Adipocyte (in vitro differentiated cells): ENCODE data around the gene PCTP.

Source experiments
- DNase-seq: peaks from one replicate; pipeline ENCODE4 v3.0.0-alpha.2; 2015; ENCODE audit warnings: low read depth
- H3K27me3 ChIP-seq: replicated peaks from 2 replicates; pipeline ENCODE4 v1.7.0; 2013; ENCODE audit warnings: mild to moderate bottlenecking, low read length, moderate library complexity; ENCODE audit not compliant: control insufficient read depth, insufficient read depth
- H3K36me3 ChIP-seq: 2 replicates; pipeline ENCODE4 v1.7.0; 2013; ENCODE audit warnings: low read length, mild to moderate bottlenecking, moderate library complexity; ENCODE audit not compliant: control insufficient read depth, insufficient read depth, severe bottlenecking
- H3K4me1 ChIP-seq: 2 replicates; pipeline ENCODE4 v1.7.0; 2013; ENCODE audit warnings: mild to moderate bottlenecking, low read length, moderate library complexity; ENCODE audit not compliant: control insufficient read depth, insufficient read depth
- H3K4me3 ChIP-seq: 2 replicates; pipeline ENCODE4 v1.7.0; 2013; ENCODE audit warnings: mild to moderate bottlenecking, low read length, moderate library complexity
- H3K9ac ChIP-seq: 2 replicates; pipeline ENCODE4 v1.7.0; 2013; ENCODE audit warnings: mild to moderate bottlenecking, low read length, moderate library complexity
- H3K9me3 ChIP-seq: 2 replicates; pipeline ENCODE4 v1.7.0; 2013; ENCODE audit warnings: mild to moderate bottlenecking, low read length, moderate library complexity; ENCODE audit not compliant: control insufficient read depth

Gene PCTP

GRCh38 chr17:55717432-55717831 lies 33.4 kb upstream of the PCTP start:
- DNase-seq, result no peak
- H3K36me3 ChIP-seq, result no peaks in the 10 kb centered on the region

GRCh38 chr17:55717898-55718735 lies 32.7 kb upstream of the PCTP start:
- H3K4me3 ChIP-seq, result no peak overlapping the region
- no peaks in the 10 kb centered on the region for H3K9me3 ChIP-seq
- H3K27me3 ChIP-seq, result no peaks in the 10 kb centered on the region
- peak overlapping the region; percentile 2 for H3K9ac ChIP-seq
- H3K36me3 ChIP-seq, result no peaks in the 10 kb centered on the region
- DNase-seq, result peak; percentile 92
- peaks cover 22% of the 10 kb centered on the region for H3K4me1 ChIP-seq

More at GRCh38 chr17:55717432-55717831, 33.4 kb upstream of the PCTP start:
- peaks cover 17% of the 10 kb centered on the region for H3K4me1 ChIP-seq
- no peaks in the 10 kb centered on the region for H3K27me3 ChIP-seq
- no peak overlapping the region for H3K9ac ChIP-seq
- H3K9me3 ChIP-seq, result no peaks in the 10 kb centered on the region
- H3K4me3 ChIP-seq, result no peak overlapping the region

GRCh38 chr17:55720919-55721836 lies 29.7 kb upstream of the PCTP start:
- H3K27me3 ChIP-seq, result no peaks in the 10 kb centered on the region
- no peaks in the 10 kb centered on the region for H3K36me3 ChIP-seq
- H3K4me1 ChIP-seq, result peaks cover 37% of the 10 kb centered on the region
- no peaks in the 10 kb centered on the region for H3K9me3 ChIP-seq
- DNase-seq, result no peak
- no peak overlapping the region for H3K9ac ChIP-seq
- H3K4me3 ChIP-seq, result peak overlapping the region; percentile 85

- Histone ChIP-seq H3K9me3 (no peaks in the 10 kb centered on the region), H3K27me3 (no peaks in the 10 kb centered on the region), H3K4me1 (peaks cover 46% of the 10 kb centered on the region), H3K9ac (peak overlapping the region; percentile 87), H3K4me3 (peak overlapping the region; percentile 85), H3K36me3 (no peaks in the 10 kb centered on the region)
- DNase-seq, result no peak
These were observed 28.7 kb upstream of the PCTP start for GRCh38 chr17:55722016-55722736.

- Histone ChIP-seq H3K27me3 (no peaks in the 10 kb centered on the region), H3K36me3 (no peaks in the 10 kb centered on the region), H3K9ac (peak within 1 kb of the TSS; percentile 87), H3K4me1 (peaks cover 49% of the 10 kb centered on the region), H3K4me3 (peak within 1 kb of the TSS; percentile 85), H3K9me3 (no peaks in the 10 kb centered on the region)
- peak; percentile 82 for DNase-seq
These were observed 27.9 kb upstream of the PCTP start, which contains the start of gene TMEM100 for GRCh38 chr17:55722742-55723487. Gene TMEM100, minus strand, starts transcription at chr17:55722864. Its CDS starts 1,794 bp downstream, at chr17:55721070.

GRCh38 chr17:55723488-55723848 lies 27.4 kb upstream of the PCTP start:
- H3K27me3 ChIP-seq, result no peaks in the 10 kb centered on the region
- DNase-seq, result no peak

GRCh38 chr17:55726440-55726839 lies 24.4 kb upstream of the PCTP start:
- Histone ChIP-seq H3K4me1 (peaks cover 60% of the 10 kb centered on the region), H3K36me3 (no peaks in the 10 kb centered on the region), H3K9me3 (no peaks in the 10 kb centered on the region), H3K4me3 (peak overlapping the region; percentile 23), H3K9ac (peak overlapping the region; percentile 16), H3K27me3 (no peaks in the 10 kb centered on the region)
- DNase-seq, result peak; percentile 94

More at GRCh38 chr17:55723488-55723848, 27.4 kb upstream of the PCTP start:
- Histone ChIP-seq H3K9ac (peak overlapping the region; percentile 87), H3K9me3 (no peaks in the 10 kb centered on the region), H3K4me1 (peaks cover 49% of the 10 kb centered on the region), H3K36me3 (no peaks in the 10 kb centered on the region), H3K4me3 (peak overlapping the region; percentile 85)

GRCh38 chr17:55727275-55727674 lies 23.6 kb upstream of the PCTP start:
- no peaks in the 10 kb centered on the region for H3K36me3 ChIP-seq
- H3K9me3 ChIP-seq, result no peaks in the 10 kb centered on the region
- H3K9ac ChIP-seq, result no peak overlapping the region
- no peak for DNase-seq
- H3K4me1 ChIP-seq, result peaks cover 59% of the 10 kb centered on the region
- H3K27me3 ChIP-seq, result no peaks in the 10 kb centered on the region
- no peak overlapping the region for H3K4me3 ChIP-seq

- Histone ChIP-seq H3K4me3 (no peak overlapping the region), H3K4me1 (peaks cover 62% of the 10 kb centered on the region), H3K36me3 (no peaks in the 10 kb centered on the region), H3K9ac (no peak overlapping the region), H3K27me3 (no peaks in the 10 kb centered on the region), H3K9me3 (no peaks in the 10 kb centered on the region)
- DNase-seq, result no peak
These were observed 22.9 kb upstream of the PCTP start for GRCh38 chr17:55727920-55728319.

- Histone ChIP-seq H3K4me3 (no peak overlapping the region), H3K4me1 (peaks cover 62% of the 10 kb centered on the region), H3K9ac (no peak overlapping the region), H3K36me3 (no peaks in the 10 kb centered on the region), H3K9me3 (no peaks in the 10 kb centered on the region), H3K27me3 (no peaks in the 10 kb centered on the region)
- no peak for DNase-seq
These were observed 22.5 kb upstream of the PCTP start for GRCh38 chr17:55728361-55728760.
